Activated naive CD8-positive, alpha-beta T cell treated with anti-CD3 and anti-CD28 coated beads, Interleukin-2, amount 50 U/mL, for 24 hours (primary cell): ENCODE data around the gene LRRC4B.

Experiments
- ATAC-seq: fragments of 150-1000 bp; cut with Tn5 transposase; one replicate; pipeline ENCODE4 v1.10.0; 2021
- DNase-seq: peaks from one replicate; pipeline ENCODE4 v3.0.0; 2021
- H3K27ac Mint-ChIP-seq: one replicate; pipeline ENCODE4 v1.8.0; 2021; ENCODE audit warnings: mild to moderate bottlenecking, mixed read lengths
- H3K27me3 Mint-ChIP-seq: one replicate; pipeline ENCODE4 v1.8.0; 2021; ENCODE audit warnings: mixed read lengths
- H3K36me3 Mint-ChIP-seq: one replicate; pipeline ENCODE4 v1.8.0; 2021; ENCODE audit warnings: low read depth, mixed read lengths
- H3K4me1 Mint-ChIP-seq: one replicate; pipeline ENCODE4 v1.8.0; 2021; ENCODE audit warnings: mixed read lengths
- H3K4me3 Mint-ChIP-seq: one replicate; pipeline ENCODE4 v1.8.0; 2021; ENCODE audit warnings: mild to moderate bottlenecking, moderate library complexity, mixed read lengths
- H3K9me3 Mint-ChIP-seq: one replicate; pipeline ENCODE4 v1.8.0; 2021; ENCODE audit warnings: mixed read lengths

The LRRC4B gene

GRCh38 chr19:50551034-50551714, 17.1 kb downstream of the LRRC4B start:
- no peaks in the 10 kb centered on the region for H3K4me1 Mint-ChIP-seq
- DNase-seq (no peak), ATAC-seq (no peak)
- H3K27ac Mint-ChIP-seq = no peak overlapping the region
- H3K9me3 Mint-ChIP-seq = no peaks in the 10 kb centered on the region
- peaks cover 60% of the 10 kb centered on the region for H3K27me3 Mint-ChIP-seq
- no peaks in the 10 kb centered on the region for H3K36me3 Mint-ChIP-seq
- H3K4me3 Mint-ChIP-seq = no peak overlapping the region

DNA sequence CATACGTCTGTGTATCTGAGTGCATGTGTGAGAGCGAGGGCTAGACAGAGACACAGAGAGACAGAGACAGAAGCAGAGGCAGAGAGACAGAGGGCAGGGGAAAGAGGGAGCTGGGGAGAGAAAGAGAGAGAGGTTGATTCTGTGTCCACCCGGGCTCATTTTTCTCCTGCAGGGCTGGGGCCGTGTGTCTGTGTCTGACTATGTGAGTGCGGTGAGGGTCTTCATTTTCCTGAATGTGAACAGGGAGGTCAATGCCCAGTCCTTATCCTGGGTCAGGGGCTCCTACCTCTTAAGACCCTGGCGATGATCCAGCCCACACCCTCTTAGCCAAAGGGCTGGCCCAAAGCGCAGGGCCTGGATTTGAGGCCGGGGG, 17.7 kb downstream of the LRRC4B start:
- no peak for ATAC-seq
- peaks cover 54% of the 10 kb centered on the region for H3K27me3 Mint-ChIP-seq
- H3K4me3 Mint-ChIP-seq = no peak overlapping the region

DNA sequence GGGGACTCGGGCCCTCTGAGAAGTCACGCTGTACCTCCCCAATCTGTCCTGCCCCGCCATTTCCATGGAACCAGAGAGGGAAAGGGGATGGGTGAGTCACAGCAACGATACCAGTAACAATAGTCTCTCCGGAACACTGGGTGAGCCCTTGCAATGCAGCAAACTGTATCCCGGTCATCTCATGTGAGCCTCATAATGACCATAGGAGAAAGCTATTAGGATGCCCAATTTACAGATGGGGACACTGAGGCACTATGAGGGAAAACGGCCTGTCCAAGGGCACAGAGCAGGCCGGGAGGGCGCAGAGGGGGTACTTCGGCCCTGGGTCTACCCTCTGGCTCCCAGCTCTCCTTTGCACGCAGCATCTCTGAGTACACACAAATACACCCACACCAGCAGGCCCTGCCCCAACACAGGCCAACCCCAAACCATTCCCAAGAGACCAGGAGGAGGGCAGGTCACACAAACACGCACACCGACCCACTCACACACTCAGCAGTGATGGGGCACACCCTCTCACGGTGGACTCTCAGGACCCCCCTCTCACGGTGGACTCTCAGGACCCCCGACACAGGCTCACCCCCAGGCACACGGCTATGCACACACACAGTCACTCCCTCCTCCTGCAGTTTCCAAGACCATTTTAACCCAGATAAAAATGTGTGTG, 18.2 kb downstream of the LRRC4B start:
- Mint-ChIP-seq H3K27ac (no peak overlapping the region), H3K9me3 (no peaks in the 10 kb centered on the region), H3K27me3 (peaks cover 49% of the 10 kb centered on the region), H3K4me1 (no peaks in the 10 kb centered on the region), H3K36me3 (no peaks in the 10 kb centered on the region), H3K4me3 (no peak overlapping the region)
- DNase-seq (no peak), ATAC-seq (no peak)

More for the DNA sequence above, 17.7 kb downstream of the LRRC4B start:
- DNase-seq = no peak
- Mint-ChIP-seq H3K4me1 (no peaks in the 10 kb centered on the region), H3K36me3 (no peaks in the 10 kb centered on the region), H3K9me3 (no peaks in the 10 kb centered on the region), H3K27ac (no peak overlapping the region)

DNA sequence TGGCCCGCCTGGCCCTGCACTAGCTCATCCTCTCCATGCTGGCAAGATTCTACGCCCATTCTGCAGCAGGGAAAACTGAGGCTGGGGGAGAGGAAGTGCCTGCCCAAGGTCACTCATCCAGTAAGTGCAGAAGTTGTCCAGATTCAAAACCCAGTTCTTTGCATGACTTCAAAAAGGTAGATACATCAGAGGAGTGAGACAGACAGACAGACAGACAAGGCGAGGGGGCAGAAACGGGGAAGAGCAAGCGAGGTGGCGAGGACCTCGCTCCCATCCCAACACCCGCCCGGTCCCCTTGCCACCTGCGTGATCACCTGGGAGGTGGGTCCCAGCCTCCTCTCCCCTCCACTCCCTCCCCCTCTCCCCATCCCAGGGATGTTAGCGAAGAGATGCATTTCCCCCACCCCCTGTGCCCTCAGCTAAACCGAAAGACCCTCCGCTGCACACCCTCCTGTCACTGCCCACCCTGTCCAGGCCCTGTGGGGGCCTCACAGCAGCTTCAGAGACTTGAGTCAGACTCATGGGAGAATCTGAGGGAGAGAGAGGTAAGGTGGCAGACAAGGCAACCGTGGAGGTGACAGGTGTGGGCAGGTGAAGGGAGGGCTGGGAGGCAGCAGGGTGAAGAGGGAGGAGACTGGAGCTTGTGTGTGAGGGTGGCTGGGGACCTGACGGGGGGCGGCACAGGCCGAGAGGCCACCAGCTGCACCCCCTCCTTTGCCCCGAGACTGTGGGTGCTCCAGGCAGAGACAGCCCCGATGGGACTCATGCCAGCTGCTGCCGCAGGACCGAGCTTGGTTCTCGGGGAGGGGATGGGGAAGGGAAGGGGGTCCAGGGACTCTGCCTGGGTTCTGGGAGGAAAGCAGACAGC, 18.9 kb downstream of the LRRC4B start:
- H3K36me3 Mint-ChIP-seq = no peaks in the 10 kb centered on the region
- ATAC-seq (no peak), DNase-seq (no peak)
- no peaks in the 10 kb centered on the region for H3K9me3 Mint-ChIP-seq
- H3K27ac Mint-ChIP-seq = no peak overlapping the region
- no peaks in the 10 kb centered on the region for H3K4me1 Mint-ChIP-seq
- H3K4me3 Mint-ChIP-seq = no peak overlapping the region
- peaks cover 42% of the 10 kb centered on the region for H3K27me3 Mint-ChIP-seq

- no peaks in the 10 kb centered on the region for H3K4me1 Mint-ChIP-seq
- no peak overlapping the region for H3K27ac Mint-ChIP-seq
- peaks cover 36% of the 10 kb centered on the region for H3K27me3 Mint-ChIP-seq
- DNase-seq = no peak
- H3K9me3 Mint-ChIP-seq = no peaks in the 10 kb centered on the region
- H3K4me3 Mint-ChIP-seq = no peak overlapping the region
- no peak for ATAC-seq
- no peaks in the 10 kb centered on the region for H3K36me3 Mint-ChIP-seq
Observed at GRCh38 chr19:50548191-50549058, 19.8 kb downstream of the LRRC4B start.

DNA sequence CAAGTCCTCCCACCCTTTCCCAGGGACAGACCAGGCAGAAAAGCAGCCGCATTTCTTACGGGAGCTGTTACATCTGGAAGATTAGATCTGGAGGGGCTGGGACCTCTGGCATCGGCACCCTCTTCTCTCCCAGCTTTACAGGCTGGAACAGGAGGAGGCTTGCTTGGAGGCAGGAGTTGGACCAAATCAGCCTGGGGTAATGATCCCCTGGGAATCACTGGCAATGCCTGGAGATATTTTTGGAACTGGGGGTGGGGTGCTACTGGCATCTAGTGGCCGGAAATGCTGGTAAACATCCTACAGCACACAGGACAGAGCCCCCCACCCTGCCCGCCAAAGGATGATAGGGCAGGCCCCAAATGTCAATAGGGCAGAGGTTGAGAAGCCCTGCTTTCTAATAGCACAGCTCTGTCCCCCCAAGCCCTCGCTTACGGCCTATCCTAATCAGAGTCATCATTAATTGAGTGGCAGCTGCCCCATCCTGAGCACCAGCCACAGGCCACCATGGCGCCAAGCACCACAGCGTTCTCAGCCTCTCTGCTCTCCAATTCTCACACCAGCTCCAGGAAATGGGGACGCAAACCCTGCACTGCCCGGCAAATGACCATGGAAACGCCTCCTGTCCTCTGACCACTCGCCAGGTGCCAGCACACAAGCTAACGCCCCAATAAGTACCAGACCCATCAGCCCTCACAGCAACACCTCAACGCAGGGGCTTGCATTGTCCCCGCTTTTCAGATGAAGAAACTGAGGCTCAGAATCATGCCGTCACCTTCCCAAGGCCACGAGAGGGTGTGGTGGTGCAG, 20.6 kb downstream of the LRRC4B start:
- Mint-ChIP-seq H3K9me3 (no peaks in the 10 kb centered on the region), H3K27me3 (peaks cover 28% of the 10 kb centered on the region), H3K4me1 (no peaks in the 10 kb centered on the region), H3K4me3 (no peak overlapping the region), H3K36me3 (no peaks in the 10 kb centered on the region), H3K27ac (no peak overlapping the region)
- no peak for DNase-seq
- ATAC-seq = no peak

- Mint-ChIP-seq H3K4me1 (no peaks in the 10 kb centered on the region), H3K27me3 (peaks cover 20% of the 10 kb centered on the region), H3K4me3 (no peak overlapping the region), H3K9me3 (no peaks in the 10 kb centered on the region), H3K36me3 (no peaks in the 10 kb centered on the region), H3K27ac (no peak overlapping the region)
- no peak for DNase-seq
- ATAC-seq = no peak
Observed at GRCh38 chr19:50546527-50547221, 21.6 kb downstream of the LRRC4B start.

GRCh38 chr19:50542943-50543342, 25.3 kb downstream of the LRRC4B start:
- Mint-ChIP-seq H3K27me3 (peaks cover 4% of the 10 kb centered on the region), H3K27ac (no peak overlapping the region), H3K4me1 (no peaks in the 10 kb centered on the region), H3K36me3 (no peaks in the 10 kb centered on the region), H3K9me3 (no peaks in the 10 kb centered on the region), H3K4me3 (no peak overlapping the region)
- ATAC-seq = no peak
- DNase-seq = no peak

DNA sequence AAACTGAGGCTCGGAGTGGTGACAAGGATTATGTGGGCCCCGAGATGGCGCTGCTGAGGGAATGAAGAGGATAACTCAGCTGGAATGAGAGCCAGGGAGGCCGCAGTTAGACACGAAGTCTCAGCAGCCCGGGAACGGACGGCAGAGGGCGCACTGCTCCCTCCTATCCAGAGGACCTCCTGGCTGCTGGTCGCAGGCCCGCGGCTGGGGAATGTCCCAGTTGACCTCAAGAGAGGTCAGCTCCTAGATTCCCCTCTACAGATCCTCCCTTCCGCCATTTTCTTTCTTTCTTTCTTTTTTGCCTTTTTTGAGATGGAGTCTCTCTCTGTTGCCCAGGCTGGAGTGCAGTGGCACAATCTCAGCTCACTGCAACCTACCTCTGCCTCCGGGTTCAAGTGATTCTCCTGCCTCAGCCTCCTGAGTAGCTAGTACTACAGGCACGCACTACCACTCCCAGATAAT, 30.4 kb downstream of the LRRC4B start:
- Mint-ChIP-seq H3K36me3 (no peaks in the 10 kb centered on the region), H3K4me3 (no peak overlapping the region), H3K27ac (no peak overlapping the region), H3K9me3 (no peaks in the 10 kb centered on the region), H3K27me3 (peaks cover 16% of the 10 kb centered on the region), H3K4me1 (peaks cover 3% of the 10 kb centered on the region)
- DNase-seq = peak; percentile 83
- ATAC-seq = peak; percentile 54

GRCh38 chr19:50537306-50537685, 30.9 kb downstream of the LRRC4B start:
- no peak for ATAC-seq
- no peak overlapping the region for H3K27ac Mint-ChIP-seq
- no peak overlapping the region for H3K4me3 Mint-ChIP-seq

DNA sequence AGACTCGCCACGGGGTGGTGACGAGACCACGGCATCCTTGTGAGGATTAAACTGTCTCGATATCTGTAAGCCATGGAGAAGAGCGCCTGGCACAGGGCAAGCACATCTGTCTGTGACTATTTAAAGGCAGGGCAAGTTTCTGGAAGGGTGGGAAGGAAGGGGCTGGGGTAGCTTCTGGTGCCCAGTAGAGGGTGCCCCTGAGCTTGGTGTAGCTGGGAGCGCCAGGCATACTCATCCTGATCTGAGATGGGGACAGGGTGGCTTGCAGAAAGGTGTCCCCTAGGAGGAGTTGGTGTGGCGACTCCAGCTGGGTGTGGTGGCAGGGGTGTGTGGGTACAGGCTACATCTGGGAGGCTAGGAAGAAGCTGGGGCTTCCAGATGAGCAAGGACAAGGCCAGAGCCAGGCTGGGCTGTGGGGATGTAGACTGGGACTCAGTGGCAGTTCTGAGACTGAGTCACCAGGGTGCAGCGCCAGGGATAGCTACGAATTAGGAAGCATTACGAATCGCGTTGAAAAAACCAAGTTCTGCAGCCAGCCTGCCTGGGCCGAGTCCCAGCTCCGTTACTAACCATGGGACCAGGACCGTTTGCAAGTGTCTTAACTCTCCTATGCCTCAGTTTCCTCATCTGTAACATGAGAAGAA, 31.5 kb downstream of the LRRC4B start:
- Mint-ChIP-seq H3K36me3 (no peaks in the 10 kb centered on the region), H3K9me3 (no peaks in the 10 kb centered on the region), H3K27ac (no peak overlapping the region), H3K27me3 (peaks cover 21% of the 10 kb centered on the region), H3K4me3 (no peak overlapping the region), H3K4me1 (peaks cover 3% of the 10 kb centered on the region)
- DNase-seq (no peak), ATAC-seq (no peak)

More at GRCh38 chr19:50537306-50537685, 30.9 kb downstream of the LRRC4B start:
- Mint-ChIP-seq H3K9me3 (no peaks in the 10 kb centered on the region), H3K4me1 (peaks cover 3% of the 10 kb centered on the region), H3K27me3 (peaks cover 19% of the 10 kb centered on the region), H3K36me3 (no peaks in the 10 kb centered on the region)
- DNase-seq = no peak

GRCh38 chr19:50535672-50536187, 32.5 kb downstream of the LRRC4B start:
- Mint-ChIP-seq H3K4me1 (peaks cover 3% of the 10 kb centered on the region), H3K27ac (no peak overlapping the region), H3K4me3 (no peak overlapping the region), H3K27me3 (peaks cover 21% of the 10 kb centered on the region), H3K36me3 (no peaks in the 10 kb centered on the region), H3K9me3 (no peaks in the 10 kb centered on the region)
- no peak for ATAC-seq
- DNase-seq = no peak
